IMR-90 (cell line): ENCODE data around the gene TGM2. TPM values are rescaled to one million over a fixed set of nuclear protein-coding genes. Genes with fewer than 3 reads are reported as not detected.

ENCODE experiments used
- ATAC-seq: fragments of 200-7000 bp; cut with Tn5 transposase; 2 replicates; pipeline ENCODE4 v1.9.1; 2020; ENCODE audit warnings: low read depth, mild to moderate bottlenecking, moderate library complexity
- BruUV-seq: library from RNA; stranded (reverse); fragments of 400-500 nt; replicated peaks from 2 replicates; lab custom pipeline; 2021; lab: Mats Ljungman, UMichigan
- CTCF ChIA-PET: fragments of 300-600 bp; formaldehyde crosslinking; extraction: SDS; loops from one replicate; lab custom pipeline; 2021; ENCODE audit warnings: antibody characterized with exemption; lab: Yijun Ruan, JAX
- POLR2A ChIA-PET: fragments of 300-600 bp; sonication (Branson Sonifier 250); formaldehyde crosslinking; loops from one replicate; lab custom pipeline; 2022; ENCODE audit warnings: antibody characterized with exemption; ENCODE audit not compliant: unreplicated experiment; lab: Charles Lee
- DNase-seq: peaks from one replicate; pipeline ENCODE4 v3.0.0; 2013
- H2AFZ ChIP-seq: replicated peaks from 2 replicates; pipeline ENCODE3; 2013; ENCODE audit warnings: low read length, mild to moderate bottlenecking; ENCODE audit not compliant: poor library complexity
- H2AK5ac ChIP-seq: 2 replicates; pipeline ENCODE4 v1.6.1; 2013; ENCODE audit warnings: low read depth, low read length, inconsistent platforms
- H2AK9ac ChIP-seq: replicated peaks from 2 replicates; pipeline ENCODE3; 2013; ENCODE audit warnings: mild to moderate bottlenecking, low read depth, low read length, moderate library complexity; ENCODE audit not compliant: poor library complexity
- H2BK120ac ChIP-seq: 2 replicates; pipeline ENCODE4 v1.6.1; 2013; ENCODE audit warnings: low read depth, low read length, inconsistent platforms
- H2BK15ac ChIP-seq: 3 replicates; pipeline ENCODE4 v1.6.1; 2013; ENCODE audit warnings: low read depth, low read length, inconsistent platforms
- H2BK20ac ChIP-seq: 2 replicates; pipeline ENCODE4 v1.6.1; 2013; ENCODE audit warnings: low read depth, mild to moderate bottlenecking, inconsistent platforms, low read length, moderate library complexity
- H2BK5ac ChIP-seq: 2 replicates; pipeline ENCODE4 v1.6.1; 2013; ENCODE audit warnings: mild to moderate bottlenecking, low read depth, low read length, inconsistent platforms; ENCODE audit not compliant: poor library complexity, severe bottlenecking
- H3K14ac ChIP-seq: replicated peaks from 2 replicates; pipeline ENCODE4 v1.6.1; 2013; ENCODE audit warnings: low read depth, low read length, inconsistent platforms
- H3K18ac ChIP-seq: 2 replicates; pipeline ENCODE4 v1.6.1; 2013; ENCODE audit warnings: low read depth, low read length, control low read depth
- H3K23ac ChIP-seq: 2 replicates; pipeline ENCODE4 v1.6.1; 2013; ENCODE audit warnings: low read depth, low read length, inconsistent platforms
- H3K27ac ChIP-seq: 2 replicates; pipeline ENCODE4 v1.5.1; 2013; ENCODE audit warnings: mild to moderate bottlenecking, control low read depth, low read length; ENCODE audit not compliant: insufficient read depth
- H3K27me3 ChIP-seq: 2 replicates; pipeline ENCODE4 v1.6.1; 2013; ENCODE audit warnings: low read length; ENCODE audit not compliant: control insufficient read depth, insufficient read depth
- H3K36me3 ChIP-seq: 2 replicates; pipeline ENCODE4 v1.6.1; 2013; ENCODE audit warnings: low read length, mixed read lengths; ENCODE audit not compliant: control insufficient read depth, insufficient read depth
- H3K4ac ChIP-seq: 2 replicates; pipeline ENCODE4 v1.6.1; 2013; ENCODE audit warnings: low read depth, low read length, inconsistent platforms
- H3K4me1 ChIP-seq: 2 replicates; pipeline ENCODE4 v1.6.1; 2013; ENCODE audit warnings: low read length, mixed read lengths; ENCODE audit not compliant: control insufficient read depth, insufficient read depth
- H3K4me2 ChIP-seq: 2 replicates; pipeline ENCODE4 v1.6.1; 2013; ENCODE audit warnings: low read depth, mild to moderate bottlenecking, control low read depth, low read length, moderate library complexity
- H3K4me3 ChIP-seq: 2 replicates; pipeline ENCODE4 v1.5.1; 2013; ENCODE audit warnings: low read depth, mild to moderate bottlenecking, control low read depth, low read length, moderate library complexity; ENCODE audit not compliant: insufficient read depth
- H3K56ac ChIP-seq: 2 replicates; pipeline ENCODE4 v1.6.1; 2013; ENCODE audit warnings: low read length, inconsistent platforms; ENCODE audit not compliant: insufficient read depth; ENCODE audit errors: extremely low read depth
- H3K79me1 ChIP-seq, 2 experiments: 2 replicates each; pipeline ENCODE4 v1.6.1; 2013; ENCODE audit warnings: low read length in 2 of 2, inconsistent platforms in 1 of 2, low read depth in 1 of 2
- H3K9ac ChIP-seq: 2 replicates; pipeline ENCODE4 v1.6.1; 2013; ENCODE audit warnings: low read depth, low read length, control low read depth
- H3K9me1 ChIP-seq: 2 replicates; pipeline ENCODE4 v1.6.1; 2013; ENCODE audit warnings: low read length, inconsistent platforms; ENCODE audit not compliant: insufficient read depth
- H3K9me3 ChIP-seq: 2 replicates; pipeline ENCODE4 v1.6.1; 2013; ENCODE audit warnings: low read length; ENCODE audit not compliant: control insufficient read depth, insufficient read depth
- H4K20me1 ChIP-seq: 2 replicates; pipeline ENCODE4 v1.6.1; 2013; ENCODE audit warnings: low read length, inconsistent platforms; ENCODE audit not compliant: insufficient read depth
- H4K5ac ChIP-seq: 2 replicates; pipeline ENCODE4 v1.6.1; 2013; ENCODE audit warnings: mild to moderate bottlenecking, low read depth, low read length, control low read depth
- H4K8ac ChIP-seq, 2 experiments: 2 replicates each; pipeline ENCODE4 v1.6.1; 2013; ENCODE audit warnings: low read depth in 2 of 2, low read length in 2 of 2, control low read depth in 1 of 2, inconsistent platforms in 1 of 2
- H4K91ac ChIP-seq: 2 replicates; pipeline ENCODE4 v1.6.1; 2013; ENCODE audit warnings: low read depth, low read length, inconsistent platforms; ENCODE audit not compliant: insufficient read depth
- BHLHE40 ChIP-seq: fragments of 150-350 bp; IDR thresholded peaks from 2 replicates; pipeline ENCODE4 v1.6.1; 2016; ENCODE audit warnings: mild to moderate bottlenecking, low read depth, low read length
- FOS ChIP-seq: fragments of 150-350 bp; IDR thresholded peaks from 2 replicates; pipeline ENCODE4 v1.6.1; 2016; ENCODE audit warnings: low read depth, low read length
- MAFK ChIP-seq: IDR thresholded peaks from 2 replicates; pipeline ENCODE4 v1.6.1; 2012; ENCODE audit warnings: low read depth, low read length, improper control_type of control experiment
- NFE2L2 ChIP-seq: fragments of 150-350 bp; IDR thresholded peaks from 2 replicates; pipeline ENCODE4 v1.6.1; 2016; ENCODE audit warnings: low read depth, mild to moderate bottlenecking, low read length
- SMC3 ChIP-seq: fragments of 150-350 bp; IDR thresholded peaks from 2 replicates; pipeline ENCODE4 v1.6.1; 2016; ENCODE audit warnings: low read depth, mild to moderate bottlenecking, antibody characterized with exemption, low read length, moderate library complexity
- WGBS, 2 experiments: methylation state at CpG; one replicate each; pipeline versions ENCODE4 v1.1.5 to v1.1.7; 2013; ENCODE audit warnings: missing lambda C conversion rate in 2 of 2; ENCODE audit not compliant: insufficient read length in 1 of 2; ENCODE audit errors: extremely low coverage in 2 of 2; 5-methylcytosine and 5-hydroxymethylcytosine counted together
- dilution Hi-C: fragments of 300-500 bp; cut with HindIII; formaldehyde crosslinking; loops from one replicate; pipeline ENCODE4 v1.14.3; 2018; ENCODE audit warnings: low sequenced_read_pairs; ENCODE audit not compliant: unreplicated experiment
- in situ Hi-C: fragments of 300-500 bp; cut with MboI; formaldehyde crosslinking; loops from 3 replicates; pipeline ENCODE4 v1.14.3; 2019; ENCODE audit warnings: low sequenced_read_pairs, inconsistent platforms, mixed read lengths
- intact Hi-C: fragments of 100-400 bp; cut with micrococcal nuclease; formaldehyde crosslinking; loops from 2 replicates; pipeline ENCODE4 v1.10.0; 2022
- polyA plus RNA-seq, 3 experiments: library from polyadenylated mRNA; depleted of rRNA; stranded (reverse); fragments of >200 nt; gene quantifications; 2 replicates each; pipeline ENCODE4 v1.2.3, GENCODE V29; 2012; ENCODE audit warnings: low replicate concordance in 1 of 3
- total RNA-seq: library from RNA; depleted of rRNA; stranded (reverse); fragments of >200 nt; gene quantifications from 2 replicates; pipeline ENCODE4 v1.2.3, GENCODE V29; 2012
- TF ChIP-seq, protein P1 (sequence below): fragments of 150-350 bp; IDR thresholded peaks from 2 replicates; pipeline ENCODE4 v1.6.1; 2016; ENCODE audit warnings: low read depth, mild to moderate bottlenecking, low read length, moderate library complexity, borderline replicate concordance
- TF ChIP-seq, protein P2 (sequence below): fragments of 150-350 bp; IDR thresholded peaks from 2 replicates; pipeline ENCODE4 v1.6.1; 2017; ENCODE audit warnings: mild to moderate bottlenecking, antibody characterized with exemption, low read length, low read depth

TGM2 gene
- total and polyA plus RNA-seq, 2 of the 4 experiments (the other 2 are of a cell fraction), result 239 to 268 TPM

DNA sequence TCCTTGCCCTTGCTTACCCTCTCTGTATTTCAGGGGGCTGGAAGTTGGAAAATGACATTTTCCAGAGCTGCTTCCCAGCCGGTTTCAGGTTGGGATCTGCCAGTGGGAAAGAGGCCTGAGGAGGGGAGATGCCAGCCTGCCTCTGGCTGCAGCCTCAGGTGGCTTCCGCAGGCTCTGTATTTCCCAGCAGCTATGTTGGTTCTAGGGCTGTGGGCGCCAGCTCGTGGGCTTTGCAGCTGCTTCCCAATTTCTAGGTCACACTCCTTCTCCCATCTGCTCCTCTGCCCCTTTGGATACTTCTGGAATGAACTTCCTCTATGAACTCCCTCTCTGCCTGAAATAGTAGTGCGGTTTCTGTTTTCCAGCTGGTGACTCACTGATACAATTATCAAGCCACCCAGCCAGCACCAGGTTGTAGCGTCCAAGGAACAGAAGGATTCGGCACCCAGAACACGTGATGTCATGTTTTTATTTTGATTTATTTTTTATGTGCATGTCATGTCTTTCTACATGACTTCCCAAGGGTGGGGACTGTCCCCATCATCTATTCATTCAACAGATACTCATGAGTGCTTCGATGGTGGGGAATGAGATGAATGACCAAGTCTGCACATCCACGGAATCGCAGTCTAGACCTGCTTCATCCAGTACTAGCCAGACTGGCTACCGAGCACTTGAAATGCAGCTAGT, 38.0 kb downstream of the TGM2 start:
- H3K4me3 ChIP-seq, result no peak overlapping the region
- peaks cover 24% of the 10 kb centered on the region for H3K36me3 ChIP-seq
- 27% methylated on average over 4 of the region's 12 CpGs; no CpG with 5 or more reads in 1 of the 2 experiments for WGBS, 2 experiments
- H3K18ac ChIP-seq, result peak overlapping the region; percentile 26
- no peaks in the 10 kb centered on the region for H3K27me3 ChIP-seq
- H4K91ac ChIP-seq, result peak overlapping the region; percentile 89; the same call in 1 of the 2 replicates
- peak overlapping the region; percentile 12 for H2AFZ ChIP-seq
- peaks cover 28% of the 10 kb centered on the region for H3K4me1 ChIP-seq
- H3K56ac ChIP-seq, result no peak overlapping the region
- H3K23ac ChIP-seq, result peak overlapping the region; percentile 37; the same call in 1 of the 2 replicates
- dilution Hi-C loops, result no loop called here
- intact Hi-C loops, result no loop called here
- peak overlapping the region; percentile 8 to 93; a peak in 1 of 4 replicates for H4K8ac ChIP-seq
- peak overlapping the region; percentile 51 for H3K27ac ChIP-seq
- H2AK9ac ChIP-seq, result no peak overlapping the region
- peak overlapping the region; percentile 9 for H4K5ac ChIP-seq
- peak overlapping the region; percentile 92 for H3K4ac ChIP-seq
- no peaks in the 10 kb centered on the region; the same call in 1 of the 2 replicates for H4K20me1 ChIP-seq
- ChIA-PET CTCF (interaction anchor here (1.6 kb wide), 1 partner anchor 70 kb away, joined by 4 read pairs; no protein-coding TSS in a partner anchor), POLR2A (no interaction called here)
- H2AK5ac ChIP-seq, result peak overlapping the region; percentile 94
- peak overlapping the region; percentile 89 for H2BK20ac ChIP-seq
- H2BK15ac ChIP-seq, result peak overlapping the region; percentile 94; the same call in 2 of the 3 replicates
- peaks cover 28% of the 10 kb centered on the region for H3K9me1 ChIP-seq
- ATAC-seq (peak; percentile 81), DNase-seq (peak; percentile 83)
- in situ Hi-C loops, result no loop called here
- no peaks in the 10 kb centered on the region for H3K9me3 ChIP-seq
- peaks cover 0 to 8% of the 10 kb centered on the region in 2 experiments; a peak in 1 of 4 replicates for H3K79me1 ChIP-seq
- H2BK5ac ChIP-seq, result peak overlapping the region; percentile 16
- H2BK120ac ChIP-seq, result peak overlapping the region; percentile 72
- BruUV-seq, result no TSS peak
- H3K9ac ChIP-seq, result no peak overlapping the region
- no peak overlapping the region; the same call in 1 of the 2 replicates for H3K4me2 ChIP-seq
- peak overlapping the region; percentile 20; the same call in 1 of the 2 replicates for H3K14ac ChIP-seq
- TF ChIP-seq FOS (peak; percentile 71), SMC3 (0 out of 2 replicates have a peak, but pooled peaks have one; percentile 15), BHLHE40 (no peak; the same call in 1 of the 2 replicates), MAFK (no peak), NFE2L2 (no peak)
- TF ChIP-seq, protein P1, sequence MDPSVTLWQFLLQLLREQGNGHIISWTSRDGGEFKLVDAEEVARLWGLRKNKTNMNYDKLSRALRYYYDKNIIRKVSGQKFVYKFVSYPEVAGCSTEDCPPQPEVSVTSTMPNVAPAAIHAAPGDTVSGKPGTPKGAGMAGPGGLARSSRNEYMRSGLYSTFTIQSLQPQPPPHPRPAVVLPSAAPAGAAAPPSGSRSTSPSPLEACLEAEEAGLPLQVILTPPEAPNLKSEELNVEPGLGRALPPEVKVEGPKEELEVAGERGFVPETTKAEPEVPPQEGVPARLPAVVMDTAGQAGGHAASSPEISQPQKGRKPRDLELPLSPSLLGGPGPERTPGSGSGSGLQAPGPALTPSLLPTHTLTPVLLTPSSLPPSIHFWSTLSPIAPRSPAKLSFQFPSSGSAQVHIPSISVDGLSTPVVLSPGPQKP, result no peak
- TF ChIP-seq, protein P2, sequence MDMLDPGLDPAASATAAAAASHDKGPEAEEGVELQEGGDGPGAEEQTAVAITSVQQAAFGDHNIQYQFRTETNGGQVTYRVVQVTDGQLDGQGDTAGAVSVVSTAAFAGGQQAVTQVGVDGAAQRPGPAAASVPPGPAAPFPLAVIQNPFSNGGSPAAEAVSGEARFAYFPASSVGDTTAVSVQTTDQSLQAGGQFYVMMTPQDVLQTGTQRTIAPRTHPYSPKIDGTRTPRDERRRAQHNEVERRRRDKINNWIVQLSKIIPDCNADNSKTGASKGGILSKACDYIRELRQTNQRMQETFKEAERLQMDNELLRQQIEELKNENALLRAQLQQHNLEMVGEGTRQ, result peak; percentile 78
